GM10248 (cell line): ENCODE measurements around the gene PTRH1.

Source experiments
- CTCF ChIA-PET: fragments of 300-600 bp; sonication (Branson Sonifier 250); formaldehyde crosslinking; extraction: SDS; loops from one replicate; lab custom pipeline; 2021; ENCODE audit warnings: antibody characterized with exemption; lab: Yijun Ruan, JAX
- POLR2A ChIA-PET: fragments of 350-650 bp; sonication (Branson Sonifier 250); formaldehyde crosslinking; extraction: SDS; loops from one replicate; lab custom pipeline; 2020; ENCODE audit warnings: antibody characterized with exemption; lab: Yijun Ruan, JAX
- DNase-seq: peaks from one replicate; pipeline ENCODE4 v3.0.0; 2012; ENCODE audit errors: extremely low spot score
- CTCF ChIP-seq: IDR thresholded peaks from 2 replicates; pipeline ENCODE4 v1.5.1; 2012; ENCODE audit warnings: mild to moderate bottlenecking, low read depth; ENCODE audit errors: extremely low read depth, missing control alignments, control extremely low read depth

The PTRH1 gene

GRCh38 chr9:127722055-127722745 is 6.7 kb upstream of the PTRH1 start:
- CTCF ChIA-PET = interaction anchor here (0.9 to 1.3 kb wide), 4 partner anchors 9 to 312 kb away, joined by 3 to 4 read pairs (median 4); partner anchors contain the start of gene TOR2A
- no peak for DNase-seq
- TF ChIP-seq CTCF = no peak
- POLR2A ChIA-PET = no interaction called here

GRCh38 chr9:127721391-127721821 is 5.9 kb upstream of the PTRH1 start:
- CTCF ChIA-PET = interaction anchor here (0.9 to 1.3 kb wide), 4 partner anchors 10 to 313 kb away, joined by 3 to 4 read pairs (median 4); partner anchors contain the start of gene TOR2A
- DNase-seq = no peak
- POLR2A ChIA-PET = interaction anchor here (0.6 kb wide), 1 partner anchor 350 kb away, joined by 3 read pairs; no protein-coding TSS in a partner anchor
- no peak for TF ChIP-seq CTCF

- POLR2A ChIA-PET = no interaction called here
- TF ChIP-seq CTCF = no peak
Measured at GRCh38 chr9:127720865-127721227, 5.4 kb upstream of the PTRH1 start.

GRCh38 chr9:127720031-127720864 is 4.8 kb upstream of the PTRH1 start:
- no peak for TF ChIP-seq CTCF
- DNase-seq = no peak
- ChIA-PET CTCF (interaction anchor here (1.2 to 8.0 kb wide), 3 partner anchors 9 to 14 kb away, joined by 4 to 53 read pairs (median 6); partner anchors contain the start of gene TOR2A), POLR2A (interaction anchor here (0.5 kb wide), 1 partner anchor 181 kb away, joined by 3 read pairs; no protein-coding TSS in a partner anchor)

More at GRCh38 chr9:127720865-127721227, 5.4 kb upstream of the PTRH1 start:
- CTCF ChIA-PET = interaction anchor here (1.9 to 8.0 kb wide), 2 partner anchors 8 to 13 kb away, joined by 6 to 53 read pairs; partner anchors contain the start of gene TOR2A
- no peak for DNase-seq

- POLR2A ChIA-PET = no interaction called here
- TF ChIP-seq CTCF = no peak
- CTCF ChIA-PET = interaction anchor here (1.2 to 8.0 kb wide), 2 partner anchors 16 to 152 kb away, joined by 5 to 53 read pairs; partner anchors contain the start of gene TOR2A
- DNase-seq = no peak
Measured at GRCh38 chr9:127717766-127718165, 2.3 kb upstream of the PTRH1 start.

- DNase-seq = no peak
- TF ChIP-seq CTCF = no peak
- ChIA-PET POLR2A (interaction anchor here (1.1 kb wide), 1 partner anchor 18 kb away, joined by 4 read pairs; the partner anchor contains the start of gene TOR2A), CTCF (interaction anchor here (1.1 to 8.0 kb wide), 7 partner anchors 9 to 213 kb away, joined by 3 to 53 read pairs (median 5); partner anchors contain the start of genes CFAP157 and TOR2A)
Measured at GRCh38 chr9:127716412-127716811, 949 bp upstream of the PTRH1 start.
